Measurements from ENCODE around the gene SH3PXD2B.
"Not testable (repeated sequence)": the region's sequence is repeated elsewhere in the genome, so short reads cannot be mapped to it uniquely, and the experiment has no call there.

The SH3PXD2B gene

DNA sequence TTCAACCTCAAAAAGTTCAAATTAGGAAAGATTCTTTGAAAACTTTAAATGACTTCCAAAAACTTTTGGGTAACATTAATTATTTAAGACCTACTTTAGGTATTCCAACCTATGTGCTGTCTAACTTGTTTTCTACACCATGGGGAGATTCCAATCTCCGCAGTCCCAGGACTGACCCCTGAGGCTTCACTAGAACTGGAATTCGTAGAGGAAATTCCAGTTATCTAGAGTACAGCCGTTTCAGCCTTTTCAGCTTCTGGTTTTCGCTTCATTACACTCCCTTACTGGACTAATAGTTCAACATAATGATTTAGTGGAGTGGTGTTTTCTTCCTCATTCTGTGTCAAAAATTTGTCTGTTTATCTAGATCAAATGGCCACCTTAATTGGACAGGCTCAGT is 55.7 kb downstream of the SH3PXD2B start:
- peak; percentile 44 for DNase-seq

DNA sequence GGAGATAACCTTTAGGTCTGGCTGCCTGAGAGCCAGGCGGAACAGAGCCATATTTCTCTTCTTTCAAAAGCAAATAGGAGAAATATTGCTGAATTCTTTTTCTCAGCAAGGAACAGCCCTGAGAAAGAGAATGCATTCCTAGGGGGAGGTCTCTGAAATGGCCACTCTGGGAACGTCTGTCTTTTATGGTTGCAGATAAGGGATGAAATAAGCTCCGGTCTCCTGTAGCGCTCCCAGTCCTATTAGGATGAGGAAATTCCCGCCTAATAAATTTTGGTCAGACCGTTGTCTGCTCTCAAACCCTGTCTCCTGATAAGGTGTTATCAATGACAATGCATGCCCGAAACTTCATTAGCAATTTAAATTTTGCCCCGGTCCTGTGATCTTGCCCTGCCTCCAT is 57.3 kb downstream of the SH3PXD2B start:
- not testable (repeated sequence) for DNase-seq

DNA sequence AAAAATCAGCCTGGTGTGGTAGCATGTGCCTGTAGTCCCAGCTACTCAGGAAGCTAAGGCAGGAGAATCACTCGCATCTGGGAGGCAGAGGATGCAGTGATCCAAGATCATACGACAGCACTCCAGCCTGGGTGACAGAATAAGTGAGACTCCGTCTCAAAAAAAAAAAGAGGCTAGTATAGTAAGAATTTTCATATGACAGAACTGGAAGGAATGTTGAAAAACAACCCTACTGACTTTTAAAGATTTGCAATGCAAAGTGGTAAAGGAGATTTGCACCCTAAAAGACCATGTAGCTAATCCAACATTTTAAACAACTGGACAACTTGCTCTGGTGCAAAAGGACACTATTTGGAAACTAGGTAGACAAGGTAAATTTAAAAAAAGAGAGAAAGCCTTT is 58.1 kb downstream of the SH3PXD2B start:
- no peak for DNase-seq

GRCh38 chr5:172395483-172395882 is 58.8 kb downstream of the SH3PXD2B start:
- no peak for DNase-seq

- no peak for DNase-seq
Measured at GRCh38 chr5:172389578-172390112, 64.7 kb downstream of the SH3PXD2B start.

DNA sequence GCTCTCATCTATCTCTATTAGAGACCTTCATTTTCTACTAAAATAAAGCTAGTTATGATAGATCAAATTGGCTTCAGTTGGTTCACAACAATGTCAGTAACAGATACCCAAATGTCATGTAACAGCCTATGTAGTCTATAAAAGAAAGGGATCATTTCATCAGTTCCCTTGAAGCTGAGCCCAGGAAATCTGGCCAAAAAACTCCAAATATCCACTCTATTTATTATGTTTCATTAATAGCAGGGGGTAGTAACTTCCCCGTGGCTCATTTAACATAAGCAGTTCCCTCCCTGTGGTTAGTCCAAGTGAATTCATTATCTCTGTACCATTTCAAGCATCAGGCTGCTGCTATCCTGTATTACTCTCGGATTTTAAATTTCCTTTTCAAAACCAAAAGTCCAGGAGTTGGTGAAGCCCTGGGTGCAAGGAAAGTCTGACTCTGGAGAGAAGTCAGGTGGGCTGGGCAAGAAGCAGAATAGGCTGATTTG is 66.0 kb downstream of the SH3PXD2B start:
- no peak for DNase-seq

DNA sequence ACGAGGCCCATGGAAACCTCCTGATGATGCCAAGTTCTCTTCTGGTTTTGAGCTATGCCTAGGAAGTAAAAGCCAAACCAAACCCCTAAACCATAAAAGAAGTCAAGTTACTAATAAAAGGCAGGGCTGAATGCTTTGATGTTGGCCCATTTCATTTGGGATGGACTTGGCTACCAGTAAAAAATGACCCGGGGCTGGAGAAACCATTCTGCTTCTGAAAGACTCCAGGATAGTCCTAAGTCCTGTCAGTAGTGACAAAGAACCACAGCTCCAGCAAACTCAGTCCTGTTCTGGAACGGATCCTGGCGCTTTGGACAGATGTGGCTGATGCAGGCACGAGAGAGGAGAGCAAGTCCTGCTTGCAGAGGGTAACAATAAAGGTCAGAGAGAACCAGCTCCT is 68.6 kb downstream of the SH3PXD2B start:
- no peak for DNase-seq

- no peak for DNase-seq
Measured at GRCh38 chr5:172385010-172385563, 69.2 kb downstream of the SH3PXD2B start.

DNA sequence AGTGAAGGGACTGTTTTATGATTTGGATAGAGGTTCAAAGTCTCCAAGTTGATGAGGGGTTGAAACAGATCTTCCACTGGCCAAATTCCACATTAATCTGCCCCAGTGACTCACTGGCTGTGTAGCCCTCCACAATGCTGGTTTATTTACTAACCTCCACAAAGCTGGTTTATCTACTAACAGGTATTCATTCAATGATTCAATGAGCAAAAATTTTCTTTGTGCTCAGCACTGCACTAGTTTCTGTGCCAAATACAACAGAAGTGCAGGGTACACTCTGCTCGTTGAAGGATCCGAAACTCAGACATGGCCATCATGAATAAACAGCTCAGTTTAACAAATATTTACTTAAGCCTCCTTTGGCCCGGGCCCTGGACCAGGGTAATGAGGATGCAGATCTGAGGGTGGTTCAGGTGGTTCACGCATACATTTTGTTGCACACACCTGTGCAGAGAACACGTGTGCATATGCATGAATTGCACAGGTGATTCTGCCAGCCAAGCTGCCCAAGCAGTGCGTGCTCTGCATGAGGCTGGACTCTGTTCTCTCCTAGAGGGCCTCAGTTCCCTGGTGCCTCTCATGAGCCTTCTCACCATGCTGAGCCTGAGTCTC is 71.0 kb downstream of the SH3PXD2B start:
- DNase-seq: no peak

DNA sequence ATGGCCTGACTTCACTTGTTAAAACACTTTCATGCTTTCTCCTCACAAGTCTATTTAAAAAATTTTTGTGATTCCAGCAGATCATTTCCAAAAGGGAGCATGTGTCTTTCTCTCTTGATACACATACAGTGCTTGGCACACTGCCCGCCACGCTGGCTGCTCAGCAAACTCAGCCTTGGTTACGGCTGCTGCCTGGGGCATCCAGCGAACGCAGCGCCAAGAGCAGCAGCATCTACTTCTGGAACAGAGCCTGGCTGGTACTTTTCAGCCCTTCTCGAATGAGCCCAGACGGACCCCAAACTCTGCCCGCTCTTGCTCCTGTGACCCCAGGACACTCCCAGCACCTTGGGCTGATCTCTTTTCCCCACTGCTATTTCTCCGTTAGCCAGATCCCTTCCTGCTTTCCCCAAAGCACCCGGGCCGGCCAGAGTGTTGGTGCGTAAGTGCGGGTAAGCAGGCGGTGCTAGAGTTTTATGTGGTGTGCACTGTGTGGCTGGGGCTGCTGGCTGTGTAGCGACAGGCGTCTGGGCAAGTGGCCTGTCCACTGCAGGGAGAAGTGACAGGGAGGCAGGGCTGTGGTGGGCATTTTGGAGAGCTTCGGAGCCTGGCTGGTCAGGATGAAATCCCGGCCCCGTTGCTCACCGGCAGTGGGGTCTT is 73.2 kb downstream of the SH3PXD2B start:
- DNase-seq: peak; percentile 56

- DNase-seq: no peak
Measured at GRCh38 chr5:172380301-172380986, 73.9 kb downstream of the SH3PXD2B start.

GRCh38 chr5:172379481-172379880 is 74.8 kb downstream of the SH3PXD2B start:
- no peak for DNase-seq

DNA sequence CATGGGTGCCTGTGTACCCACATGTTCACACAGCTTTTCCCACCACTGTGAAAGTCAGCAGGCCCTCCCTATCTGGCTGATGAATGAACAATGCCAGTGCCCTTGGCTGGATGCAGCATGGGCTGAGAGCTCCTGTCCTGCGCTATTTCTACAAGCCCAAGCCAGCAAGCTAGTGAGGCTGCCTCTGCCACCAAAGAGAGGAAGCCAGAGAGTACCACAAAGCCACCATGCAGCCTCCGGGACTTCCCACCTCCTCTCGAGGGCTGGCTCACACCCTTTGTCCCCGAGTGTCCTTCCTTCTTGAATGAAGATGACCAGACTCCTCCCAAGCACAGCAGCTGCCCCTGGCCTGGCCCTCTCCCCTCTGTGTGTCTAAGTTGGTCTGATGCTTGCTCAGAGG is 76.5 kb downstream of the SH3PXD2B start:
- DNase-seq: no peak

- DNase-seq: no peak
Measured at GRCh38 chr5:172377438-172377837, 76.9 kb downstream of the SH3PXD2B start.

GRCh38 chr5:172374783-172375182 is 79.5 kb downstream of the SH3PXD2B start:
- no peak for DNase-seq

GRCh38 chr5:172373680-172374079 is 80.6 kb downstream of the SH3PXD2B start:
- DNase-seq: no peak

- no peak for DNase-seq
Measured at GRCh38 chr5:172371684-172372083, 82.6 kb downstream of the SH3PXD2B start.

- DNase-seq: peak; percentile 24
Measured at GRCh38 chr5:172370648-172371545, 83.4 kb downstream of the SH3PXD2B start.

- no peak for DNase-seq
Measured at GRCh38 chr5:172370237-172370640, 84.1 kb downstream of the SH3PXD2B start.

DNA sequence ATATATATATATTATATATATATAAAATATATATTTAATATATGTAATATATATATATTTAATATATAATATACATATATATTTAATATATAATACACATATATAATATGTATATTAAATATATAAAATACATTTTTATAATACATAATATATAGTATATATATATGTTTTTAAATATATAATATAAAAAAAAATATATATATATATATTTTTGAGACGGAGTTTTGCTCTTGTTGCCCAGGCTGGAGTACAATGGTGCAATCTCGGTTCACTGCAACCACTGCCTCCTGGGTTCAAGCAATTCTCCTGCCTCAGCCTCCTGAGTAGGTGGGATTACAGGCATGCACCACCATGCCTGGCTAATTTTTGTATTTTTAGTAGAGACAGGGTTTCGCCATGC is 85.6 kb downstream of the SH3PXD2B start:
- not testable (repeated sequence) for DNase-seq

DNA sequence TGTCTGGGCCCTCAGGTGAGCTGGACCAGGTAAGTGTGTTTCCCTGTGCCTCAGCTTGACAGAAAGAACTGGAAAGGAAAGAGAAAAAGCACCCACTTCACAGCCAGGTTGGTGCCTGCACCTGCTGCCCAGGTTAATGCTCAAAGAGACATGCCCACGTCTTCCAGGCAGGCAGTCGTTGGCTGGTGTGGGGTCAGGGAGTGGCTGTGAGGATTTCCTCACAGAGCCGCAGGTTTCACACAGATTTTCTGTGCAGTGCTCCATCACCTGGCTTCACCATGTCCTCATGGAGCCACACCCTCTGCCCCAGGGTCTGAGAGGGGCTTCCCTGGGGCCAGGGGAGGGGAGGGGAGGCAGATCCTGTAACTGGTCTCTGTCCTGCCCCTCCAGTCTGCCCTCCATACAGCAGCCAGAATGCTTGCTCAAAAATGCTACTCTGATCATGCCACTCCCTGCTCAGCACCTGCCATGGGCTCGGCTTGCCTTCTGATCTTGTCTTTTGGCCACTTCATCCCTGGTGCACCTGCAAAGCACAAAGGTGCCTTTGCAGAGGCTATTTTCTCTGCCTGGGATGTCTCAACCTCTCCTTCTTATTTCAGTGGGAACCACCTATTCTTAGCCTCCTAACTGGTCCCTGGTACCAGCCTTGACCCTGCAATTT is 88.2 kb downstream of the SH3PXD2B start:
- DNase-seq: no peak

GRCh38 chr5:172364773-172365172 is 89.6 kb downstream of the SH3PXD2B start:
- peak; percentile 17 for DNase-seq
